Mesothelial cell of epicardium (in vitro differentiated cells): ENCODE data around the gene CEP72. TPM values are rescaled to one million over a fixed set of nuclear protein-coding genes. Genes with fewer than 3 reads are reported as not detected.
"Not testable (repeated sequence)": the region's sequence is repeated elsewhere in the genome, so short reads cannot be mapped to it uniquely, and the experiment has no call there.

Experiments
- DNase-seq, 2 experiments: peaks; one replicate each; pipeline ENCODE4 v3.0.0; 2021; ENCODE audit warnings: low spot score in 2 of 2; ENCODE audit not compliant: unreplicated experiment in 2 of 2
- H3K27ac Mint-ChIP-seq: 2 replicates; pipeline ENCODE4 v1.8.0; 2021; ENCODE audit warnings: mixed read lengths
- H3K27me3 Mint-ChIP-seq: 2 replicates; pipeline ENCODE4 v1.8.0; 2021; ENCODE audit warnings: low read depth, mixed read lengths
- H3K36me3 Mint-ChIP-seq: 2 replicates; pipeline ENCODE4 v1.8.0; 2021; ENCODE audit warnings: mixed read lengths
- H3K4me1 Mint-ChIP-seq: 2 replicates; pipeline ENCODE4 v1.8.0; 2021; ENCODE audit warnings: mixed read lengths
- H3K4me3 Mint-ChIP-seq: 2 replicates; pipeline ENCODE4 v1.8.0; 2021; ENCODE audit warnings: mild to moderate bottlenecking, moderate library complexity, mixed read lengths
- H3K9me3 Mint-ChIP-seq: 2 replicates; pipeline ENCODE4 v1.8.0; 2021; ENCODE audit warnings: mixed read lengths
- total RNA-seq: library from RNA; stranded (reverse); gene quantifications from 3 replicates; pipeline ENCODE4 v1.2.1, GENCODE V29; 2021
- TF ChIP-seq, protein P1 (sequence below): fragments of 200-600 bp; sonication (generic); IDR thresholded peaks from one replicate; pipeline ENCODE4 v1.5.0; 2021; ENCODE audit warnings: antibody characterized with exemption; ENCODE audit not compliant: unreplicated experiment

CEP72 gene
- total RNA-seq, 1 donor from 2014 or later = 20.3 TPM

DNA sequence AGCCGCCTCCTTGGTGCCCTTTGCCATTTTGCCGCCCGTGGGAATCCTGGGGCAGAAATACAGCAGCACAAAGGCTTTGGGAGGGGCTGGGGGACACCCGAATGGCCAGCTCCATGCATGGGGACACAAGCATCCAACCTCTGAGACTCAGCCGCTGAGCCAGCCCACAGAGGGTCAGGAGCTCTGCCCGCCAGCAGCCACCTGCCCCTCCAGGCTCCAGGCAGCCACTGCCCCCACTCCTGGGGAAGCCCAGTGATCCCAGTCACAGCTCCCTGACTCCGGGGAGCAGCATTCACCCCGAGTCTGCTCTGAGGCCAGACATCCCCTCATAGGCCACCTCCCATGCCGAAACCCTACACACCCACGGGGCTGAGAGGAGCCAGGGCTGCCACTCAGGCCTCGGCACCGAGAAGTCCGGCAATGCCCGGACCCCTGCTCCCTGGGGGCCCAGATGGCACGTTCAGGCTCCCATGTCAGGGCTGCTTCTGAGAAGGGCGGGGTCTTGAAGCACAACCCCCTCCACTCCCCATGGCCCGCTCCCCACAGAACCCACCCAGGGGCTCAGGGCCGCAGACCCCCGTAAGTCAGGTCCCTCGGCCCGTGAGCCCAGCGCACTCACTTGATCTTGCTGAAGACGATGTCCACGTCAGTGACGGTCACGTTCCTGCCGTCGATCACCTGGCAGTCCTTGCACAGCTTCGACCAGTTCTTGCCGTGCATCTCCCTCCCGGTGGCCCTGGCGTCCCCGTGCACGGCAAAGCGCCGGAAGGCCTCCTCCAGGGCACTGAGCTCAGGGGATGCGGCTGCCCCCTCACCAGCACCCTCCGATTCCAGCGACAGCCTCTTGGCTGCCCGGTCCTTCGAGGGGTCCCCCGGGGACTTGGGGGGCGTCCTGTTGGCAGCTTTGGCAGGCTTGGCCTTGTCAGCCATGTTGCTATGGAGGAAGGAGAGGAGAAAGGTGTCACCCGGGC, 65.3 kb downstream of the CEP72 start:
- peaks cover 33% of the 10 kb centered on the region for H3K27me3 Mint-ChIP-seq
- TF ChIP-seq, protein P1, sequence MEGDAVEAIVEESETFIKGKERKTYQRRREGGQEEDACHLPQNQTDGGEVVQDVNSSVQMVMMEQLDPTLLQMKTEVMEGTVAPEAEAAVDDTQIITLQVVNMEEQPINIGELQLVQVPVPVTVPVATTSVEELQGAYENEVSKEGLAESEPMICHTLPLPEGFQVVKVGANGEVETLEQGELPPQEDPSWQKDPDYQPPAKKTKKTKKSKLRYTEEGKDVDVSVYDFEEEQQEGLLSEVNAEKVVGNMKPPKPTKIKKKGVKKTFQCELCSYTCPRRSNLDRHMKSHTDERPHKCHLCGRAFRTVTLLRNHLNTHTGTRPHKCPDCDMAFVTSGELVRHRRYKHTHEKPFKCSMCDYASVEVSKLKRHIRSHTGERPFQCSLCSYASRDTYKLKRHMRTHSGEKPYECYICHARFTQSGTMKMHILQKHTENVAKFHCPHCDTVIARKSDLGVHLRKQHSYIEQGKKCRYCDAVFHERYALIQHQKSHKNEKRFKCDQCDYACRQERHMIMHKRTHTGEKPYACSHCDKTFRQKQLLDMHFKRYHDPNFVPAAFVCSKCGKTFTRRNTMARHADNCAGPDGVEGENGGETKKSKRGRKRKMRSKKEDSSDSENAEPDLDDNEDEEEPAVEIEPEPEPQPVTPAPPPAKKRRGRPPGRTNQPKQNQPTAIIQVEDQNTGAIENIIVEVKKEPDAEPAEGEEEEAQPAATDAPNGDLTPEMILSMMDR = no peak
- peak in 1 of 2 experiments; percentile 36 for DNase-seq

GRCh38 chr5:678521-678920, 66.4 kb downstream of the CEP72 start:
- H3K4me3 Mint-ChIP-seq, DNase-seq, H3K9me3 Mint-ChIP-seq, H3K4me1 Mint-ChIP-seq, H3K27ac Mint-ChIP-seq, H3K36me3 Mint-ChIP-seq: not testable (repeated sequence)
- H3K27me3 Mint-ChIP-seq = peaks cover 28% of the 10 kb centered on the region

More for the DNA sequence above, 65.3 kb downstream of the CEP72 start:
- H3K4me3 Mint-ChIP-seq = no peak overlapping the region
- H3K27ac Mint-ChIP-seq = no peak overlapping the region
- peaks cover 8% of the 10 kb centered on the region for H3K4me1 Mint-ChIP-seq
- H3K9me3 Mint-ChIP-seq = no peaks in the 10 kb centered on the region
- no peaks in the 10 kb centered on the region for H3K36me3 Mint-ChIP-seq

DNA sequence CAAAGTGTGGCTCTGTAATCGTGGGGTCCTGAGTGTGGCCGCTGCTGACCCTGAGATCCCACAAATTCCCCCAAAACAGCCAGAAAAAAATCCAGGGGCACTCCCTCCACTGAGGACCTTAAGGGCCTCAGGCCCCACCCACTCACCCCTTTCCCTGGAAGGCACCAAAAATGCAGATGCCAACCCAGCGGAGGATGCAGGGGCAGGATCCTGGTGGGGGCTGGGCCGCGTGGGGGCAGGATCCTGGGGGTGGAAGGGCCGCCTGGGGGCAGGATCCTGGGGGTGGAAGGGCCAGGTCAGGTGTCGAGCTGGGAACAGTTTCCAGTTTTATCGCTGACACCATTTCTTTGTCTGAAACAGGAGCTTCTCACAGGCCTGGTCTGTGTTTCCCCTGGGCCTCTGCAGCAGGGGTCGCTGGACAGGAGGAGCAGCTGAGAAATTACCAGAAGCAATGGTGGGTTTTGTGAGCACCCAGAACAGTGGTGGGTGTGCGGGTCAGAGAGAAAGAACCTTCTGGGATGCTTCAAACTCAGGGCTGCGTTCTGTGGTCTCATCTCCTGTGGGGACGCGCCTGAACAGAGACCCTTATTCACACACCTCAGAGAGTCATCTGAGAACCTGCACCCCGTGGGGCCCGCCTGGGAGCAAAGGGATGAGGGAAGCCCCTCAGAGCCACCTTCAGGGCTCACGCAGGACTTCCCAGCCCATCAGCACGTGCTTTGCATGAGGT, 67.2 kb downstream of the CEP72 start:
- H3K27me3 Mint-ChIP-seq = peaks cover 22% of the 10 kb centered on the region
- DNase-seq, H3K4me1 Mint-ChIP-seq, H3K9me3 Mint-ChIP-seq, H3K36me3 Mint-ChIP-seq, H3K27ac Mint-ChIP-seq, H3K4me3 Mint-ChIP-seq: not testable (repeated sequence)

- H3K4me1 Mint-ChIP-seq, H3K4me3 Mint-ChIP-seq, DNase-seq, H3K36me3 Mint-ChIP-seq, H3K27ac Mint-ChIP-seq, H3K9me3 Mint-ChIP-seq: not testable (repeated sequence)
- H3K27me3 Mint-ChIP-seq = peaks cover 26% of the 10 kb centered on the region
Observed at GRCh38 chr5:680118-680795, 68.1 kb downstream of the CEP72 start.

- not testable (repeated sequence) for H3K4me1 Mint-ChIP-seq, H3K4me3 Mint-ChIP-seq, DNase-seq, H3K27ac Mint-ChIP-seq, H3K36me3 Mint-ChIP-seq, H3K9me3 Mint-ChIP-seq
- peaks cover 27% of the 10 kb centered on the region for H3K27me3 Mint-ChIP-seq
Observed at GRCh38 chr5:680836-681235, 68.7 kb downstream of the CEP72 start.

DNA sequence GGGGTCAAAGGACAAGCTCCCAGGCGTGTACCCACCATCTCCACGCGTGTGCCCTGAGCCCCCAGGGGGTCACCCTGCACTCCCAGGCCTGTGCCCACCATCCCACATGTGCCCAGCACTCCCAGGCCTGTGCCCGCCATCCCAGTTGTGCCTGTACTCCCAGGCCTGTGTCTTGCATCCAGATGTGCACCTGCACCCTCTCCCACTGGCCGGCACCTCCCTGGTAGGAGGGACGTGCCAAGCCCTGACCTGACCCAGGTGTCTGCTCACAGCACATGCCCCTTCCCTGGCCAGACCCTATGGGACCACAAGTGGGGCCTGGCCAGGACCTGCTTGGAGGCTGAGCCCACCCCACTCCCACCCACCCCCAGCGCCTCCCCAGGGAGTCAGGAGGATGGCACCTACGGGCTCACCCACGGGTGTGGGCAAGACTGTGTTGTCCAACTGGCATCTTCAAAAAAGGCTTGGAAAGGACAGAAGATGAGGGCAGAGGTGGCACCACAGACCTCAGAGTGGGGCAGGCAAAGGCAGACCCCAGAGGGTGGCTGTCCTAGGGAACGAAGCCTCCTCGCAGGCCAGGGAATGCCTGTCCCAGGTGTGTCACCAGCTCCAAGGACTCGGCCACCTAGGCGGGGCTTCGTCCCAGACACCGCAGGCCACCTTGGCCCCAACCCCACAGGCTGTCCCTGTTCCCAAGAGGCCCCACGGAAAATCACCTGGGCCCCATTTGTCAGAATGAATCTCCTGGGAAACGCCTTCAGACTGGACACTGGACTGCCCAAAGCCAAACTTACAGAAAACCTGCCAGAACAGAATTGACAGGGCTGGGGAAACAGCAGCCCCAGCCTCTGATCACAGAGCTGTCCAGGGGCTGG, 69.4 kb downstream of the CEP72 start:
- not testable (repeated sequence) for DNase-seq, H3K4me3 Mint-ChIP-seq, H3K36me3 Mint-ChIP-seq, H3K27ac Mint-ChIP-seq, H3K9me3 Mint-ChIP-seq, H3K4me1 Mint-ChIP-seq
- peaks cover 23% of the 10 kb centered on the region for H3K27me3 Mint-ChIP-seq

- not testable (repeated sequence) for H3K36me3 Mint-ChIP-seq, H3K9me3 Mint-ChIP-seq, H3K27ac Mint-ChIP-seq, DNase-seq, H3K4me3 Mint-ChIP-seq, H3K4me1 Mint-ChIP-seq
- H3K27me3 Mint-ChIP-seq = peaks cover 23% of the 10 kb centered on the region
Observed at GRCh38 chr5:682216-682615, 70.1 kb downstream of the CEP72 start.

GRCh38 chr5:682651-683358, 70.7 kb downstream of the CEP72 start:
- H3K4me1 Mint-ChIP-seq, H3K27ac Mint-ChIP-seq, H3K9me3 Mint-ChIP-seq, H3K36me3 Mint-ChIP-seq, H3K4me3 Mint-ChIP-seq: not testable (repeated sequence)
- DNase-seq = peak in 1 of 2 experiments; percentile 36
- peaks cover 19% of the 10 kb centered on the region for H3K27me3 Mint-ChIP-seq
